NCI-H460 (cell line): ENCODE results near the gene SNAP25. TPM values are rescaled to one million over a fixed set of nuclear protein-coding genes. Genes with fewer than 3 reads are reported as not detected.

Experiments used
- DNase-seq: peaks from one replicate; pipeline ENCODE4 v3.0.0-alpha.2; 2016; ENCODE audit warnings: low read depth; ENCODE audit errors: extremely low read depth
- small RNA-seq, 2 experiments: library from RNA; depleted of rRNA; stranded (forward); fragments of <200 nt; gene quantifications; one replicate each; pipeline ENCODE3, GENCODE V24; 2014
- total RNA-seq: library from RNA; depleted of rRNA; stranded (reverse); fragments of >200 nt; shearing (Covaris generic); gene quantifications from 2 replicates; pipeline ENCODE4 v1.2.3, GENCODE V29; 2014; rRNA removed

SNAP25 gene
- total RNA-seq, 1 experiment from 2014 or later = 0.42 TPM

DNA sequence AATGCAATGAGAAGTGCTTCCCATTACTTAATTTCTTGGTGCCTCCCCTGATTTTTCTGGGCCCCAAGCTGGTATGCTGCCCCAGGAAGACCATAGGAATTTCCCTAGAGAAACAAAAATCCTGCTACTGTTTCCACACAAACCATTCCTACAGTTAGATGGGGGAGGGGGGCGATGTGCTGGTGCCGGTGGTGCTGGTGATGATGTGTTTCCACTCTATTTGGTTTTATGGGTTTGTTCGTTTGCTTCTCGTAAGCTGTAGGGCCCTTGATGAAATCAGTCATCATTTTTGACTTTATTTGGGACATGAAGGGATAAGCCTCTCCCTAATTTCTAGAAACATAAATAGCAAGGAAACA is 110.2 kb downstream of the SNAP25 start:
- no peak for DNase-seq

- no peak for DNase-seq
Measured at GRCh38 chr20:10329387-10330005, 110.9 kb downstream of the SNAP25 start.

DNA sequence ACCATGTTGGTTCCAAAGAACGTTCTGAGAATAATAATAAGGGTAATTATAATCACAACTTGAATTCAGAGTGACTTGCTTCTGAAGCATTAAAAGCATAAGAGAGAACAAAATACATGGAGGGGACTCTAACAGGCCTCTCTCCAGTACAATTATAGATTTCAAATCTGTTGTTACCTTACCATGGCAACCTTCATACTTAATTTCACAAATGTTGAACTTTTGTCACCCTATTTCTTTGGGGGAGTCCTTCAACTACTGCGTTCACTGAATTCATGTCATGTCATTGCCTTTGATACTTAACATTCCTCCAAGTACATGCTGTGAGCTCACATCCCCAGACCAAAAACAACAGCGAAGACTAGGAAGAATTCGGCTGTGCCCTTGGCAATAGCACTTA is 111.4 kb downstream of the SNAP25 start:
- no peak for DNase-seq

DNA sequence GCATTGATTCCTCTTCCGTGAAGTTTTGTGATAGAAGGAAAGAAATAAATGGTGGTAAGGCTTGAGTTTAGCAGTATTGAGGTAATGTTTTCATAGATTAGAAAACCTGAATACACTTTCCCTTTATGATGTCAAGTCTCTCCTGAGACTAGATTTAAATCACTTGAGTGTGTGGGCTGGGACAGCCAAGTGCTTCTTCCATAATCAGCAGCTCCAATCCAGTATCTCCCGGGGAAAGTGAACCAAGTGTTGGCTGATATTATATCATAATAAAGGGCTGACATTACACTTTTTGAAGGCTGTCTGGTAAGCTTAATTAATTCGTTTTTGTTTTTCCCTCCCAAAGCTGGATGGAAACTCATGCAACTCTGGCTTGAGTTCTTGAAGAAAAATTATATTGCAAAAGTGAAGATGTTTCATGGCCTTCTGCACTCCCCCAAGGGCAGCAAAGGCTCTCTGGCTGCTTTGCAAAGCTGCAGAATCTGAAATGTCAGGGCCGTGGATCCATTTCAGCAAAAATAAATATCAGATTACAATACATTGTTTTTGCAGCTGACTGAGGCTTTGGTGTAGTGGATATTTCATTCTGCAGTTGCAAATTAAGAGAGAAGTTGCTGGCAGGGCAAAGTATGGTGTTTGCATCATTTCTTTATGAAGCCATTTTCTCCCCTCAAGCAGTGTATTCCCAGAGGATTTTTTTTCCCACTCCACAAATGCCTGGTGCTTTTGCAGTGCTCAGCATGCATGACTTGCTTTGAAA is 114.2 kb downstream of the SNAP25 start:
- no peak for DNase-seq

GRCh38 chr20:10336959-10337729 is 118.5 kb downstream of the SNAP25 start:
- DNase-seq = no peak

- DNase-seq = no peak
Measured at GRCh38 chr20:10338426-10339180, 120.0 kb downstream of the SNAP25 start.

DNA sequence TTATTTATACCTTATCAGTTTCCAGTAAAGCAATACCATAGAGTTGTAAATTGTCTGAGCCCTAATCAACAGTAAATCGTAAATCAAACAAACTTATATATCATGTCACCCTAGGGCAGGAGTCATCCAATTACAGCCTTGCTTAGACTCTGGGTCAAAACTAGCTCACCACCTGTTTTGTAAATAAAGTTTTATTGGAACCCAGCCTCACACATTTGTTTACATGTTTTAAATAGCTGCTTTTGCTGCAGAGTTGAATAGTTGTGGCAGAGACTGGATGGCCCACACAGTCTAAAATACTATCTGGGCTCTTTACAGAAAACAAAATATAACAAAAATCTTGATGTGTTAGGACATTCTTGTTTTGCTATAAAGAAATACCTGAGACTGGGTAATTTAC is 121.0 kb downstream of the SNAP25 start:
- DNase-seq = no peak

- no peak for DNase-seq
Measured at GRCh38 chr20:10342152-10342551, 123.5 kb downstream of the SNAP25 start.

DNA sequence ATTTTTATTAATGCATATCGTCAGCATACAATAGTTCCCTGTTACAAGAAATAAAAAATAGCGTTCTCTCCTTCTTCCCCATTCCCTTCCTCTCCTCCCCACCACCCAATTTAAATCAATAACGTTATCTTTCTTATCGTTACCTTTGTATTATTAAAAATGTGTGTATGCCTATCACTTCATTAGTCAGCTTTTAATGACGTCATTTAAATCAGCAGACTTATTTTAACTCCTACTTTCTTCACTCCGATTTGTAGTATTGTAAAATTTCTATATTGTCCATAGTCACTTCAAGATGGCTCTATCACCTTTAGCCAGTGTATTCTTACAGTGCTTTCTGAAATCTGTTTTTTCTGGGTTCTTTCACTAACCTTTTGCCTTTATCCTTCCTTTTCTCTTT is 126.3 kb downstream of the SNAP25 start:
- DNase-seq = no peak

- DNase-seq = no peak
Measured at GRCh38 chr20:10347086-10347880, 128.7 kb downstream of the SNAP25 start.

- DNase-seq = no peak
Measured at GRCh38 chr20:10349118-10349517, 130.5 kb downstream of the SNAP25 start.

DNA sequence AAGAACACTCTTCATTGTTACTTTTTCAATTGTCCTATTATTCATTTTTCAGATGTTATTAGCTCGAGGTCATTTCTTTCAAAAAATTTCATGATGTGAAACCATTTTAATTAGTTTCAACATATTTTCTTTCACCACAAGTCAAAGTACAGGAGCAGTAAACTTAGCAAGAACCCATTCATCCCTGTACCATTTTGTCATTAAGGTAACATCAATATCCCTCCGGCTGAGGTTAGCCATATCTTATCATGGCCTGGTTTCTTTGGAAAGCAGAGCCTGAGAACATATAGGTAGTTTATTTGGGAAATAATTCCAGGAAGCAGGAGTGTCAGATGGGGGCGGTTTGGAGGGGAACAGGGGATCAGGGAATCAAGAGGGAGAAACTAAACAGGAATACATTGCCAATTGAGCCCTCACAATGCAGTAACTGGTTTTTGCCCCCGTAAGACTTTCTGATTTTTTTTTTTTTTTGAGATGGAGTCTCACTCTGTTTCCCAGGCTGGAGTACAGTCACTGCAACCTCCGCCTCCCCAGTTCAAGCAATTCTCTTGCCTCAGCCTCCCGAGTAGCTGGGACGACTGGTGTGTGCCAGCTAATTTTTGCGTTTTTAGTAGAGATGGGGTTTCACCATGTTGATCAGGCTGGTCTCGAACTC is 131.7 kb downstream of the SNAP25 start:
- no peak for DNase-seq

GRCh38 chr20:10352934-10353824 is 134.5 kb downstream of the SNAP25 start:
- no peak for DNase-seq

DNA sequence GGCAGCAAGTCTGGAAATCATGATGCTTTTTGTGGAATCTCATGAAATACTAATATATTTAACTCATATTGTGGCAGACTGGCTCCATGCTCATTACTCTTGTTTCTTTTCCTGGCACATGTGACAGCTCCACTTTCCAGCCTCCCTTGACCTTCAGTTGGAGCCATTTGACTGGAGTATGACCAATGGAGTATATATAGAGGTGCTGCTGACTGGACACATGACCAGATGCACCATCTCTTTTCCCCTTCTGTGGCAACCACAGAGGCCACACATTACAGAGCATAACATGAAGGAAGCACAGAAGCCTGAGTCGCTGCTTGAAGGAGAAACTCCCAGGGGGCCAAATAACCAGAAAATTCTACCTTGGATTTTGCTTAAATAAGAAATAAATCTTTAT is 138.0 kb downstream of the SNAP25 start:
- DNase-seq = no peak

Small RNA genes lying within 50 kb of the gene (small RNA-seq; reads per million reads assigned to genes)
- gene HIGD1AP15 = 0 reads per million in 2 experiments

Other genes with a start within 250 kb of the SNAP25 start
- gene ANKEF1, start 183.8 kb upstream of the SNAP25 start, total RNA-seq = 5.3 and 5.6 TPM in 2 replicates
- gene MKKS, start 215.4 kb downstream of the SNAP25 start, total RNA-seq = 19.3 and 28.7 TPM in 2 replicates
- gene SLX4IP, start 216.5 kb downstream of the SNAP25 start, total RNA-seq = 6.6 and 7.5 TPM in 2 replicates